HG03103 (cell line): ENCODE data around the gene MLLT1.

ENCODE experiments used
- ATAC-seq: cut with Tn5 transposase; IDR thresholded peaks from one replicate; pipeline ENCODE4 v1.9.1; 2021; ENCODE audit warnings: low read depth; ENCODE audit not compliant: unreplicated experiment

Gene MLLT1

GRCh38 chr19:6238643-6239281 is 41.0 kb downstream of the MLLT1 start:
- ATAC-seq = no peak

GRCh38 chr19:6238256-6238642 is 41.5 kb downstream of the MLLT1 start:
- ATAC-seq = no peak

DNA sequence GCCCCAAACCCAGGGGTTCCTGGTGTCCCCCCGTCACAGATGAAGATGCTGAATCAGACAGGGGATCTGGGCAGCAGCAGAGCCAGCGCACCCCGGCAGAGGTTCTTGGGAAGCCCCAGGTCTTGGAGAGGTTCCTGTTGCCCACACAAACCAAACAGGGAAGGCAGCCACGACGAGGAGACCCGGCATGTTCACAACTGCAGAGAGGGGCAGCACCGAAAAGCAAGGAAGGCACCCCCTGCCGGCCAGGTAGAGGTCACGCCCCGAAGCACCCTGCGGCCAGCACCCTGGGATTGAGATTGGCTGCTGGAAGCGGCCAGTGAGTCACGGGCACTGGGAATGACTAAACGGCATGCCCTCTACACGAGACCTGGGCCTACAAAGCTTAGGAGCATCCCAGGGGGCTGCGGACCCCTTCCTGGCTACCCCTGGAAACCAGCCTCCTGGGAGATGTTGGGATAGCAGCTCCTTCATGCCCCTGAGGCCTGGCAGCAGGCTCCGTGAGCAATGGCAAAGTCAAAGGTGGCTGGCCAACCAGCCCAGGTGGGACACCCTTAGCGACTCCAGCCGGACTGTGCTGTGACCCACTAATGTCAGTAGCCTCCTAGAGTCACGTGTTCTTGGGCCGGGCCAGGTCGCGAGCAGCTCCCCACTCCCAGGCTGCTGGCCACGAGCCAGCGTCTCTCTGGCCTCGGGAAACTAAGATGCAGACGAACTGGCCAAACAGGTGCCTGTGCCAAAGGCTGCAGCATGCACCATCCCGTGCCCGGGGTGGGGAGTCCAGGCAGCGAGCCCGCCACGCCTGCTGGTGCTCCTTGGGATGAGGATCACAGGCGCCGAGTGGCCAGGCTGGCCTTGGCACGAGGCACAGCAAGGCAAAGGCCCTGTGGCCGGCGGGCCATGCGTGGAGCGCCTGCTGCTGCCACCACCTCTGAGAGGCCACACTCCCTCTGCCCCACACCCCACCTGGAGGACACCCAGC is 43.2 kb downstream of the MLLT1 start:
- ATAC-seq = no peak

GRCh38 chr19:6235031-6235951 is 44.5 kb downstream of the MLLT1 start:
- ATAC-seq = no peak

- ATAC-seq = no peak
Measured at GRCh38 chr19:6234527-6234926, 45.2 kb downstream of the MLLT1 start.

GRCh38 chr19:6233827-6234511 is 45.8 kb downstream of the MLLT1 start:
- ATAC-seq = no peak

GRCh38 chr19:6233056-6233826 is 46.5 kb downstream of the MLLT1 start:
- no peak for ATAC-seq

GRCh38 chr19:6232601-6233055 is 47.1 kb downstream of the MLLT1 start:
- ATAC-seq = no peak

GRCh38 chr19:6230991-6231448 is 48.8 kb downstream of the MLLT1 start:
- no peak for ATAC-seq

DNA sequence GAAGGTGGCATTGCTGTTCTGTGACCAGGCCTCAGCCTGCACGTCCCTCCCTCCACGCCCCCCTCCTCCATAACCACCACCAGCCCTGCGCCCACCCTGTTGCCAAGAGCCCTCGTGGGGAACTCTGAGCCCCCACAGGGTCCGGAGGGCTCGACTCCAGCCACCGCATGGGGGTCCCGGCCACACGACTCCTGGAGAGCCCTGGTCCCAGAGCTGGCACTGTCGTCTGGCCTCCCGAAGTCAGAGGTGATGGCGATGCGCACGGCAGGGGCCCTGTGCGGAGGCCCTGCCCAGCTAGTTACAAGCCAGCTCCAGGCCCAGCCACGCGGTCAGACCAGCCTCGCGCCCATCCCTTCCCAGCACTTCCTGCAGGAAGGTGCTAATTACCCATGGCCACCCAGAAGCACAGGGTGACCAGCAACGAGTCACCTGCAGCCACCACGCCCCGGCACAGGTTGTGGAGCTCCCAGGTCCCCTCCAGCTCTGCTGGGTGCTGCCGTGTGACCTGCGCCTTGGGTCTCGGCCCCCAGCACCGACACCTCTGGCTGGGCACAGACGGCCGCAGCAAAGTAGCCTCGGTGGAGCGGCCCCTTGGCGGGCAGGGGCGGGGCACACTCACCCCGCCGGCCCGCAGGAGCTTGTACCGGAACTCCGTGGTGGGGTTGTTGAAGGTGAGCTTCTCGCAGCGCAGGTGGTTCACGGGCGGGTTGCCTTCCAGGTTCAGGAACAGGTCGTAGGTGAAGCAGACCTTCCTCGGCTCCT is 49.6 kb downstream of the MLLT1 start:
- ATAC-seq = no peak

DNA sequence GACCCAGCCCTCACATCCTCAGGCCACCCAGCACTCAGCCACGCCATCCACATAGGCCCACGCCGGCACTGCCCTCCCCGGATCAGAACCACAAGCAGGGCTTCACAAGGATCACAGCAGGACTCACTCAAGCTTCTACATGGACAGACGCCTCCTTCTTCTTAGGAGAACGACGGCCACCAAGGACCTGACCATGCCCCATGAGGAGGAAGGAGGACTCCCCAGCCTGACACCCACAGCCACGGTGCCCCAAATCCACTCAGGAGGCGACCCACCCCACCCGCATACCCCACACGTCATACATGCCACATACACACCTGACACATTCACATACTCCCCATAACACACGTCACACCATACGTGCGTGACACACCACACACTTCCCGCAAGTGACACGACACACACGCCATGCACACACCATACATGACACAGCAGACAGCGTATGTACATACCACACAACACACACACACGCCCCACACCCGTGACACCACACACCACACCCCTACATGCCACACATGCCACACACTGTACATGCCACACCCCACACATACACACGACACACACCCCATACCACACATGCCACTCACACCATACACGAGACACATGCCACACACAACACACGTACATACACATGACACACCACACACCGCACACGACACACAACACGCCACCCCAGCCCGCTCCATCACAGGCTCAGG is 50.4 kb downstream of the MLLT1 start:
- no peak for ATAC-seq

DNA sequence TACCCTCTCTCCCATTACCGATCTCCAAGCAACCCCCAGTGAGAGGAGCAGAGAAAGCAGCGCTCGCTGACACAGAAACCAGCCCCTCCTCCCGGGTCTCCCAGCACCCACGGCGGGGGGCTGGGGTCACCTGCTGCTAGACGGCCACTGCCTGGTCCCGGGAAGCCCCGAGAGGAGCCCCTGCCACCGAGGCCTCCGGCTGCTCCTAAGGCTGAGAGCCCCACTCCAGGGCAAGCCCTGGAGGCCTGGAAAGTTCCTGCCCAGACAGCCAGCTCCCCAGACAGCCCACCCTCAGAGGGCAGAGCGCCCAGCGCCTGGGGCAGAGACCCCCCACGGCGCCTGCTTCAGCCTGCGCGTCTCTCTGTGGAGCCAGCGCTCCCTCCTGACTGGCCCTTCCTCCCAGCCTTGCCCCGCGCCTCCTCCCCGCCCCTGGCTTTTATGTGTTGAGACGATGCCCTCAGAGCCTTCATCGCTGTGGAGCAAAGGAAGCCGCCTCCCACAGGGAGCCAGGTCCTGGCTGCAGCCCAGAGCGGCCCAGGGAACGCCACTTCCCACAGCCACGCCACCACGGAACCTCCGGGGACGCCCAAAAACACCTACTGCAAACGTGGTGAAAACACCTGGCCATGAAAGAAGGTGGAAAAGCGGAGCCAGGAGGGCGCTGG is 51.1 kb downstream of the MLLT1 start:
- ATAC-seq = no peak

DNA sequence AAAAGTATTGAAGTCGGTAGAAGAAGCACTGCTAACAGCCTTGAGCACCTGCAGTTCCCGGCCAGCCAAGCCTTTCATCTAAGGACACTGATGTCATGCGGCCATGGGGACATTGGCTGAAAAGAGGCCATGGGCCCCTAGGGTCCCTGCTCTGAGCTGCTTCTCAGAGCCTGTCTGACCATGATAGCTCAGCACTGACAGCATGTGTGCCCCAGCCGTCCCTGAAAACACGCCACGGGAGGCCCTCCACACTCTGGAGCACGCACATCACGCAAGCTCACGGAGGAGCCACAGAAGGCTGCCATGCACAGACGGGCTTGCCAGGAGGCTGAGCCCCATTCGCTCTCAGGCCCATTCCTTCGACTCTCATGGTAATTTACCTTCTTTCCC is 51.8 kb downstream of the MLLT1 start:
- ATAC-seq = no peak

GRCh38 chr19:6227156-6227935 is 52.4 kb downstream of the MLLT1 start:
- ATAC-seq = no peak

DNA sequence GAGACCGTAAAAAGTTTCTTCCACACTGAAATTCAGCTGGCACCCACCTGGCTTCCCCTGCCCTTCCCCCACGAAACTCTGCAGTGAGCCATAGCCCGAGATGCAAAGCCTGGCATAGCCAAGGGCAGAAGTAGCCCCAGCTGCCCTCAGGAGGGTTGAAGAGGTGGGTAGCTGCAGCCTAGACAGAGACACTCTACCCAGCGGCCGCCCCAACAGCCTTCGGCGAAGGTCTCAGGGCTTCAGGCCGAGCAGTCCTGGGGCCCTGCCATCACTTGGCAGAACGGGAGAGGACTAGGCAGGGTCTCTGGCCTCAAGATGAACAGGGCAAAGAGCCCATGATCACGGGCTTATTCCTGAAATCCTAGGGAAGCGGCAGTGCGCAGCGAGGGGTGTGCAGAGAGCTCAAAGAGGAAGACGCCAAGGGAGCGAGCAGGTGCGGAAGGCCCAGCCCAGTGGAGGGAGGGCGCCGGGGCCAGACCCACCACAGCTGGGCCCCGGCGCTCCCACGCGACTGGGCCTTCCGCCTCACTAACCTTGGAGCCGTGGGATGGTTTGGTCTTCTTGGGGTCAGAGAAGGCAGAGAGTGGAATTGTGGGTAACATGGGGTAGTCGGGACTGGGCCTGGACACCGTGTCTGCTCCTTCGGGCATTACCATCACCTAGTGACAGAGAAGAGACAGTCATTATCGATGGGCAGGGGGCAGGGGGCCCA is 53.2 kb downstream of the MLLT1 start:
- no peak for ATAC-seq

GRCh38 chr19:6226012-6226411 is 53.8 kb downstream of the MLLT1 start:
- ATAC-seq = no peak
